Measurements from ENCODE around the gene ZNF593OS.

The ZNF593OS gene

GRCh38 chr1:26171084-26172072 lies at the start of gene ZNF593OS:
TSS of gene ZNF593OS (minus strand) at chr1:26171832. CDS start at chr1:26171661, 171 bp downstream.
- no peak for DNase-seq

- DNase-seq: no peak
Measured at GRCh38 chr1:26221094-26221493, 49.5 kb upstream of the ZNF593OS start.

- DNase-seq: no peak
Measured at GRCh38 chr1:26220199-26220912, 48.7 kb upstream of the ZNF593OS start.

GRCh38 chr1:26218906-26219494 lies 47.4 kb upstream of the ZNF593OS start:
- no peak for DNase-seq

GRCh38 chr1:26215246-26215645 lies 43.6 kb upstream of the ZNF593OS start:
- no peak for DNase-seq

DNA sequence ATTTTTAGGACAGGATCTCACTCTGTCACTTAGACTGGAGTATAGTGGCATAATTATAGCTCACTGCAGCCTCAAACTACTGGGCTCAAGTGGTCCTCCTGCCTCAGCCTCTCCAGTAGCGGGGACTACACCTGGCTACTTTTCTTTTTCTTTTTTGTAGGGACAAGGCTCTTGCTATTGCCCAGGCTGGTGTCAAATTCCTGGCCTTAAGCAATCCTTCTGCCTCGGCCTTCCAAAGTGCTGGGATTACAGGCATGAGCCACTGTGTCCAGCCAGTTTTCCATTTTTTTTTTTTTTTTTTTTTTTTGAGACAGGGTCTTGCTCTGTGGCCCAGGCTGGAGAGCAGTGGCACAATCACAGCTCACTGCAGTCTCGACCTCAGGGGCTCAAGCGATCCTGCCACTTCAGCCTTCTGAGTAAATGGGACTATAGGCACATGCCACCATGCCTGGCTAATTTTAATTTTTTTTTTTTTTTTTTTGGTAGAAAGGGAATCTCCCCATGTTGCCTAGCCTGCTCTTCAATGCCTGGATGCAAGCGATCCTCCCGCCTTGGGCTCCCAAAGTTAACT lies 41.8 kb upstream of the ZNF593OS start:
- DNase-seq: no peak

DNA sequence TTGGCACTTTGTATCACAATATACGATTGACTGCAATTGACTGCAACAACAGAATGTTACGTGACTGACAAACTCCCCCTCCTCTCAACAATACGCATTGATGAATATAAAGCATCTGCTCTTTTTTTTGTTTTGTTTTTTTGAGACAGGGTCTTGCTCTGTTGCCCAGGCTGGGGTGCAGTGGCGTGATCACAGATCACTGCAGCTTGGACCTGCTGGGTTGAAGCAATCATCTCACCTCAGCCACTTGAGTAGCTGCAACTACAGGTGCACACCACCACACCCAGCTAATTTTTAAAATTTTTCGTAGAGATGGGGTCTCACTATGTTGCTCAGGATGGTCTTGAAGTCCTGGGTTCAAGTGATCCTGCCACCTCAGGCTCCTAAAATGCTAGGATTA lies 41.1 kb upstream of the ZNF593OS start:
- DNase-seq: no peak

GRCh38 chr1:26210147-26210870 lies 38.7 kb upstream of the ZNF593OS start:
- DNase-seq: no peak

- no peak for DNase-seq
Measured at GRCh38 chr1:26203642-26204318, 32.1 kb upstream of the ZNF593OS start.

GRCh38 chr1:26200413-26200812 lies 28.8 kb upstream of the ZNF593OS start:
- DNase-seq: no peak

- no peak for DNase-seq
Measured at GRCh38 chr1:26197813-26198212, 26.2 kb upstream of the ZNF593OS start.

GRCh38 chr1:26197301-26197700 lies 25.7 kb upstream of the ZNF593OS start:
- DNase-seq: no peak

GRCh38 chr1:26195805-26196204 lies 24.2 kb upstream of the ZNF593OS start:
- DNase-seq: no peak

- DNase-seq: no peak
Measured at GRCh38 chr1:26191739-26192138, 20.1 kb upstream of the ZNF593OS start.

GRCh38 chr1:26190373-26190987 lies 18.8 kb upstream of the ZNF593OS start, which contains the start of gene CATSPER4:
TSS of gene CATSPER4 (plus strand) at chr1:26190602. CDS start at chr1:26190628, 26 bp downstream.
- DNase-seq: no peak

GRCh38 chr1:26189751-26190275 lies 18.2 kb upstream of the ZNF593OS start:
- no peak for DNase-seq

DNA sequence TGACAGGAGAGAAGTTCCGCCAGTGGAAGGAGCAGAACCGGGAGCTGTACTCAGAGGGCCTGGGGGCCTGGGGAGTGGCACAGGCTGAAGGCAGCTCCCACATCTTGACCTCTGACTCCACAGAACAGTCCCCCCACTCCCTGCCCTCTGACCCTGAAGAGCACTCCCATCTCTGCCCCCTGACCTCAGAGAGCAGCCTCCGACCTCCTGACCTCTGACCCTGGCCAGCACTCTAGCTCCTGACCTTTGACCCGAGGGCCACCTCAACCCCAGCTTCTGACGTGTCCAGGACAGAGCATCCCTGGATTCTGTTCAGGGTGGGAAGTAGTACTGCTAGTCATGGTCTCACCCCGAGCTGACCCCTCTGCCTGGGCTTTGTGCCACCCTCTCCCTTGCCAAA lies 17.7 kb upstream of the ZNF593OS start:
- no peak for DNase-seq

DNA sequence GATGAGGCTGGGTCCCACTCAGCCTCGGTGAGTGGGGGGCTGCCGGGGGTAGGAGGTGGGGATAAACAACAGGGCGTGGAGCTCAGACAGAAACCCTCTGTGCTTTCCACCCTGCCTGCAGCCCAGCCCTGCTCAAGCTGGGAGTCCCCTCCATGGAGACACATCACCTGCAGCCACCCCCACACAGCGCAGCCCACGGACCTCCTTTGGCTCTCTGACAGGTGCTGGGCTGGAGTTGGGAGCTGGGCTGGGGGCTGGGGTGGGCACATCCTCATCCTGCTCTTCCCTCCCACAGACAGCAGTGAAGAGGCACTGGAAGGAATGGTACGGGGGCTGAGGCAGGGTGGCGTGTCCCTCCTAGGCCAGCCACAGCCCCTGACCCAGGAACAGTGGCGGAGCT lies 16.8 kb upstream of the ZNF593OS start:
- no peak for DNase-seq

DNA sequence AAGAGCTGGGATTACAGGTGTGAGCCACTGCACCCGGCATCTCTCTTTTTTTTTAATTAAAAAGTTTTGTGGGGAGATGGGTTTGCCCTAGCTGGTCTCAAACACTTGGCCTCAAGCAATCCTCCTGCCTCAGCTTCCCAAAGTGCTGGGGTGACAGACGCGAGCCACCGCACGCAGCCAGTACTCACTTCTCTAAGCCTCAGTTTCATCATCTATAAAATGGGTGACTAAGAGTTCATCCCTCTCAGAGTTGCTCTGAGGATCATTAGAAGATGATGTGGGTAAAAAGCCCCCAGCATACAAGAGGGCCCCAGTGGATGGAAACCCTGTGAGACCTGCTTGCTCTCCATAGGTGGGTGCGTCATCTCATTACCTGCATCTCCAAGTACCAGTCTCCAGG lies 16.2 kb upstream of the ZNF593OS start:
- no peak for DNase-seq

DNA sequence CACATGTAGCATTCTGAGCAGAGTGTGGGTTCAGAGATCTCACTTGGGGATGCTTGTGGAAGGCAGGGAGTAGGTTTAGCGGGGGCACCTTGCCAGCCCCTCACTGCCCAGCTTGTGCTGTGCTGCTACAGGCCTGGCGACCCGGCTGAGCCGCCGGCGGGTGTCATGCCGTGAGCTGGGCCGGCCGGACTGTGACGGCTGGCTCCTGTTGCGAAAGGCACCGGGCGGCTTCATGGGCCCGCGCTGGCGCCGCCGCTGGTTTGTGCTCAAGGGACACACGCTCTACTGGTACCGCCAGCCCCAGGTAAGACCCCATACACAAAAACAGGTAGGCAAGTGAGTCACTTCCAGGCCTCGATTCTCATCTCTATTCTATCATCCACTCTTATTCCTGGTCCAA lies 13.3 kb upstream of the ZNF593OS start:
- no peak for DNase-seq

DNA sequence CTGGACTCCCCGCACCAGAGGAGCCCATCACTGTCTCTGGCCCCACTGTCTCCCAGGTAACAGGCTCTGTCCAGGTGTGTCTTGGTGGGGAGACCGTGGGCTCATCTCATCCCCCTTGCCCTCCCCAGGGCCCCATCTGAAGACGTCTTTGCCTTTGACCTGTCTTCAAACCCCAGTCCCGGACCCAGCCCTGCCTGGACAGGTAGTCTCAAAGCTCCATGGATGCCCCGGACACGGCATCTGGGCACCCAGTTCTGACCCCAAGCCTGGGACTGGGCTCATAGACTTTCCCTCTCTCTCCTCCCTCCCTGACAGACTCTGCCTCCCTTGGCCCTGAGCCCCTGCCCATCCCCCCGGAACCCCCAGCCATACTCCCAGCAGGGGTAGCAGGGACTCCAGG lies 12.5 kb upstream of the ZNF593OS start:
- DNase-seq: no peak
